GM12891 (cell line): ENCODE results near the gene MMRN2.
"Not testable (repeated sequence)": the region's sequence is repeated elsewhere in the genome, so short reads cannot be mapped to it uniquely, and the experiment has no call there.

Source experiments
- DNase-seq: peaks from one replicate; pipeline ENCODE4 v3.0.0; 2011; ENCODE audit warnings: low spot score; ENCODE audit not compliant: insufficient read length
- FAIRE-seq: peaks from 2 replicates; lab custom pipeline; 2011; peaks lifted over from hg19 to GRCh38; lab: Jason Lieb, UNC
- PAX5 ChIP-seq: IDR thresholded peaks from 2 replicates; pipeline ENCODE4 v1.6.1; 2011; ENCODE audit warnings: low read length, moderate library complexity, mild to moderate bottlenecking; ENCODE audit not compliant: insufficient read depth, severe bottlenecking
- POLR2A ChIP-seq: IDR thresholded peaks from 2 replicates; pipeline ENCODE4 v1.6.1; 2011; ENCODE audit warnings: low read depth, low read length, control low read depth
- POLR2AphosphoS5 ChIP-seq: IDR thresholded peaks from 2 replicates; pipeline ENCODE4 v1.6.1; 2011; ENCODE audit warnings: low read depth, low read length, control low read depth
- POU2F2 ChIP-seq: IDR thresholded peaks from 2 replicates; pipeline ENCODE4 v1.6.1; 2011; ENCODE audit warnings: low read depth, mild to moderate bottlenecking, control low read depth, low read length, moderate library complexity
- SPI1 ChIP-seq: IDR thresholded peaks from 2 replicates; pipeline ENCODE4 v1.6.1; 2011; ENCODE audit warnings: low read depth, low read length, control low read depth
- TAF1 ChIP-seq: IDR thresholded peaks from 2 replicates; pipeline ENCODE4 v1.6.1; 2011; ENCODE audit warnings: low read depth, low read length, control low read depth

The MMRN2 gene

DNA sequence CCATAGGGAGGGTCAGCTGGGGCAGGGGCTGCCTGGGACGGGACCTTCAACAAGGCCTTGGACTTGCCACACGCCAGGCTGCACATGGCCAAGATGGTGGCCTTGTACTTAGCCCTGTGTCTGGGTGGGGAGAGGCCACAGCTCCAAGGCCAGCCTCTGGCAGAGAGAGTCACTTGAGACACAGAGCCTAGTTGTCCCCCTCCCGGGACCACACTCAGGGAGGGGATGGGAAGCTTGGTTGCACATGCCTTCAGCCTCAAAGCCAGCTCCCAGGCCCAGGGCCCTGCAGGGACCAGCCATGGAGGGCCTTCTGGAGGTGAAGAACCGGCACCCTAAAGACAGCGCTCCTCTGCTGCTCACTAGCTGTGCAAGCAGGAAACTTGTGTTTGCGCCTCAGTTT lies 16.7 kb downstream of the MMRN2 start:
- DNase-seq (no peak), FAIRE-seq (no peak)
- TF ChIP-seq PAX5 = no peak
- no peak for TF ChIP-seq POLR2A

- FAIRE-seq, DNase-seq: not testable (repeated sequence)
Measured at GRCh38 chr10:86940076-86940475, 17.3 kb downstream of the MMRN2 start.

DNA sequence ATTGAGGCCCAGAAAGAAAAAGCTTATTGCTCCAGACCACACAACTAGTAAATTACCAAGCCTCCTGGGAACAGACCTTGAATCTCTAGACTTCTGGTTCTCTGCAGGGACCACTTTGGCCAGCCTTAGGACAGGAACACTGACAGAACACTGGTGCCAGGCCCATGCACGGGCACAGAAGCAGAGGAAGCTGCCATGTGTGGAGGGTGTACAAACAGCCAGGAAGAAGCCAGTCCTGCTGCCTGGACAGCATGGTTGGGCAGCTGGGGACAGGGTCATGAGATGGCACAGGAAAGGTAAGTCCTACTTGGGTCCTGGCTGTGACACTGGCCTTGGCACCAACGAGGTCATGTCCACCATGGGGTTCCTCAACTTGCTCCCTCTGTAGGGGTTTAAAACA lies 19.2 kb downstream of the MMRN2 start:
- DNase-seq (no peak), FAIRE-seq (peak; percentile 5)

DNA sequence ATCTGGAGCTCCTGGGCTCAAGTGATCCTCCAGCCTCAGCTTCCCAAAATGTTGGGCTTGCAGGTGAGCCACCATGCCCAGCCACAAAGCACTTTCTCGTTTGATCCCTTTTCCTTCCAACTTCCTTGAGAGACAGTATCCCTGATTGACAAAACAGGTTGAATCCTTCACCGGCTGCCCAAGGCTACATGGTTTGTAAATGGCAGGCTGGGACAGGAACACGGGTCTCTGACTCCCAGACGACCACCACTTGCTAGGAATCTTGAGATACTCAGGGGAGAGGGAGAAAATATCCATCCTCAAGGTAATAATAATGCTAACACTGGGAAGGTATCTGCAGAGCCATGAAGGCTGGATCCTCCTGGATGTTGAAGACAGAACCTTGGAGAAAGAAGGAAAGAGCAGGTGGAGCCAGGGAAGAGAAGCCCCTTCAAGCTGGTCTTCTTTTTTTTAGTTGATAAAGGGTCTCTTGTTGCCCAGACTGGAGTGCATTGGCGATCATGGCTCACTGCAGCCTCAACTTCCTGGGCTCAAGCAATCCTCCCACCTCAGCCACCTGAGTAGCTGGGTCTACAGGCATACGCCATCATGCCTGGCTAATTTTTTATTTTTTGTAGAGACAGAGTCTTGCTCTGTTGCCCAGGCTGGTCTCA lies 19.8 kb downstream of the MMRN2 start:
- FAIRE-seq (no peak), DNase-seq (no peak)
- TF ChIP-seq TAF1 = no peak
- no peak for TF ChIP-seq POLR2AphosphoS5
- TF ChIP-seq POLR2A = no peak
- TF ChIP-seq PAX5 = no peak
- TF ChIP-seq POU2F2 = no peak
- TF ChIP-seq SPI1 = no peak

More for the DNA sequence above, 19.2 kb downstream of the MMRN2 start:
- TF ChIP-seq POU2F2 = no peak
- TF ChIP-seq POLR2AphosphoS5 = no peak
- no peak for TF ChIP-seq SPI1
- TF ChIP-seq POLR2A = no peak
- no peak for TF ChIP-seq TAF1
- no peak for TF ChIP-seq PAX5

- FAIRE-seq (no peak), DNase-seq (no peak)
- no peak for TF ChIP-seq POLR2A
- TF ChIP-seq TAF1 = no peak
- TF ChIP-seq PAX5 = no peak
- TF ChIP-seq POU2F2 = no peak
- no peak for TF ChIP-seq SPI1
- TF ChIP-seq POLR2AphosphoS5 = no peak
Measured at GRCh38 chr10:86936661-86937501, 20.5 kb downstream of the MMRN2 start.

DNA sequence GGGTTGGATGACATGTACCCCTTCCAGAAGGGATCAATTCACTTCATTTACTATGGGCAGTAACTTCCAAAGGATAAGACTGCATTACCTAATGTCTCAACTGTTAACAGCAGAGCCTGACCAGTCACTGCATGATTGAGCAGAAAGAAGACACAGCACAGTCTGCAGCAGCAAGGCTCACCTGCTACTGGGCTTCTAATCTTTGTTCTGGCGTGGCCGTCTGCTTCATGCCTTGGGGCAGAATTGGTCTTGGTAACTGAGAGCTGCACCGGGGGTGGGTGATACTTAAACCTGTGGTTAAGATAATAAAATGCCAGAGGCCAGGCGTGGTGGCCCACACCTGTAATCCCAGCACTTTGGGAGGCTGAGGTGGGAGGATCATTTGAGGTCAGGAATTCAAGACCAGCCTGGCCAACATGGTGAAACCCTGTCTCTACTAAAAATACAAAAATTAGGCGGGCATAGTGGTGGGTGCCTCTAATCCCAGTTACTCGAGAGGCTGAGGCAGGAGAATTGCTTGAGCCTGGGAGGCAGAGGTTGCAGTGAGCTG lies 23.2 kb downstream of the MMRN2 start:
- peak; percentile 23 for FAIRE-seq
- not testable (repeated sequence) for DNase-seq

DNA sequence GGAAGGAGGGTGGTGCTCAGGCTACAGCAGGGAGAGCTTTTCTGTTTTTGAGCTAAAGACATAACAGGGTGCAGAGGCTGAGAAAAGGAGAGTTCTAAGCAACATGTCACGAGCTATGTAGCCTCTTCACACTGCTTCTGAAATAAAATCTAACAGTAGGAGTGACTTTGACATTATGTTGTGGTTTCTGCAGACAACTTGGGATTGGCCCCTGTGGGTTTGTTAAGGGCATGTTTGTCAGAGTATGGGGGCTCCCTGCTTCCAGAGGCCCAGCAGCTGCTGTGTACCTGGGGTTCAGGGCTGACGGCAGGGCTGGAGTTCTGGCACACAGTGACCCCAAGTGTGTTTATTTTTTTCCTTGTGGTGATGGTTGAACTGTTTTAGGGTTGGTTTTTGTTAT lies 24.7 kb downstream of the MMRN2 start:
- TF ChIP-seq SPI1 (no peak), POLR2AphosphoS5 (no peak), PAX5 (no peak), TAF1 (no peak), POU2F2 (no peak), POLR2A (no peak)
- DNase-seq = no peak
- FAIRE-seq = no peak

GRCh38 chr10:86931872-86932271 lies 25.5 kb downstream of the MMRN2 start:
- DNase-seq = no peak
- no peak for TF ChIP-seq POLR2A
- TF ChIP-seq POU2F2 = no peak
- TF ChIP-seq SPI1 = no peak
- TF ChIP-seq POLR2AphosphoS5 = no peak
- no peak for TF ChIP-seq PAX5
- no peak for TF ChIP-seq TAF1
- no peak for FAIRE-seq

- DNase-seq (no peak), FAIRE-seq (no peak)
- TF ChIP-seq POU2F2 (no peak), SPI1 (no peak)
Measured at GRCh38 chr10:86929468-86930380, 27.7 kb downstream of the MMRN2 start.

GRCh38 chr10:86922553-86922961 lies 34.9 kb downstream of the MMRN2 start:
- DNase-seq = no peak
- no peak for FAIRE-seq
- TF ChIP-seq SPI1 (no peak), TAF1 (no peak), POU2F2 (no peak), PAX5 (no peak), POLR2A (no peak), POLR2AphosphoS5 (no peak)
